GM23338 (cell line): ENCODE data around the gene FARP1. TPM values are rescaled to one million over a fixed set of nuclear protein-coding genes. Genes with fewer than 3 reads are reported as not detected.
A peak's percentile ranks its signal among the peaks of the same experiment; 100 is the strongest.

Experiments used
- ATAC-seq: fragments of 200-7000 bp; cut with Tn5 transposase; 3 replicates; pipeline ENCODE4 v1.9.1; 2020
- DNase-seq: peaks from one replicate; pipeline ENCODE4 v3.0.0-alpha.2; 2015; ENCODE audit warnings: low spot score
- H2AFZ ChIP-seq: fragments of 200-600 bp; sonication (generic); 2 replicates; pipeline ENCODE4 v1.8.0; 2016; ENCODE audit warnings: antibody characterized with exemption, mild to moderate bottlenecking, moderate library complexity
- H3F3A ChIP-seq: fragments of 200-600 bp; sonication (generic); replicated peaks from 2 replicates; pipeline ENCODE4 v1.8.0; 2017; ENCODE audit warnings: antibody characterized with exemption, mixed run types, low read depth
- H3K27ac ChIP-seq: fragments of 200-600 bp; sonication (generic); 2 replicates; pipeline ENCODE4 v1.6.1; 2016; ENCODE audit warnings: low read depth
- H3K27me3 ChIP-seq: fragments of 200-600 bp; sonication (generic); 2 replicates; pipeline ENCODE4 v1.8.0; 2016; ENCODE audit warnings: mild to moderate bottlenecking, mixed run types, moderate library complexity; ENCODE audit not compliant: insufficient read depth
- H3K36me3 ChIP-seq: fragments of 200-600 bp; sonication (generic); 2 replicates; pipeline ENCODE4 v1.8.0; 2016; ENCODE audit warnings: mild to moderate bottlenecking; ENCODE audit not compliant: insufficient read depth
- H3K4me1 ChIP-seq: fragments of 200-600 bp; sonication (generic); 2 replicates; pipeline ENCODE4 v1.8.0; 2016; ENCODE audit warnings: mild to moderate bottlenecking, moderate library complexity; ENCODE audit not compliant: insufficient read depth
- H3K4me2 ChIP-seq: fragments of 200-600 bp; sonication (generic); 2 replicates; pipeline ENCODE4 v1.7.1; 2017; ENCODE audit warnings: mixed run types
- H3K4me3 ChIP-seq: fragments of 200-600 bp; sonication (generic); 2 replicates; pipeline ENCODE4 v1.6.1; 2016; ENCODE audit warnings: mixed run types
- H3K79me2 ChIP-seq: fragments of 200-600 bp; sonication (generic); replicated peaks from 2 replicates; pipeline ENCODE4 v1.8.0; 2017; ENCODE audit warnings: mild to moderate bottlenecking; ENCODE audit not compliant: insufficient read depth
- H3K9me2 ChIP-seq: fragments of 200-600 bp; sonication (generic); 2 replicates; pipeline ENCODE4 v1.8.0; 2017; ENCODE audit not compliant: insufficient read depth
- H4K20me1 ChIP-seq: fragments of 200-600 bp; sonication (generic); replicated peaks from 2 replicates; pipeline ENCODE4 v1.8.0; 2017; ENCODE audit warnings: mild to moderate bottlenecking; ENCODE audit not compliant: insufficient read depth
- H3K27ac Mint-ChIP-seq: 2 replicates; pipeline ENCODE4 v1.8.0; 2020; ENCODE audit warnings: inconsistent platforms, mild to moderate bottlenecking, moderate library complexity, mixed read lengths
- H3K27me3 Mint-ChIP-seq: 3 replicates; pipeline ENCODE4 v1.8.0; 2022; ENCODE audit warnings: low read depth, mild to moderate bottlenecking, moderate library complexity, mixed read lengths, inconsistent platforms; ENCODE audit not compliant: insufficient read depth, poor library complexity
- H3K36me3 Mint-ChIP-seq: 3 replicates; pipeline ENCODE4 v1.8.0; 2021; ENCODE audit warnings: low read depth, mild to moderate bottlenecking, inconsistent platforms, moderate library complexity, mixed read lengths
- H3K4me1 Mint-ChIP-seq: 3 replicates; pipeline ENCODE4 v1.8.0; 2020; ENCODE audit warnings: mild to moderate bottlenecking, inconsistent platforms, mixed read lengths
- H3K4me3 Mint-ChIP-seq: 3 replicates; pipeline ENCODE4 v1.8.0; 2021; ENCODE audit warnings: moderate library complexity, mild to moderate bottlenecking, inconsistent platforms, mixed read lengths
- H3K9me3 Mint-ChIP-seq: 3 replicates; pipeline ENCODE4 v1.8.0; 2020; ENCODE audit warnings: moderate library complexity, mild to moderate bottlenecking, inconsistent platforms, mixed read lengths
- CTCF ChIP-seq, 2 experiments: fragments of 200-600 bp in 1 of 2; sonication (generic) in 1 of 2; conservative IDR thresholded peaks; 2 replicates each; pipeline versions ENCODE4 v1.5.1 to v1.6.1; 2016 to 2017; ENCODE audit warnings: antibody characterized with exemption in 2 of 2, low read depth in 2 of 2, mild to moderate bottlenecking in 2 of 2, moderate library complexity in 1 of 2
- ETS1 ChIP-seq: IDR thresholded peaks from 2 replicates; pipeline ENCODE4 v1.6.1; 2016; ENCODE audit warnings: antibody characterized with exemption
- EZH2phosphoT487 ChIP-seq: fragments of 200-600 bp; sonication (generic); IDR thresholded peaks from one replicate; pipeline ENCODE4 v1.8.1; 2018; ENCODE audit warnings: antibody characterized with exemption; ENCODE audit not compliant: unreplicated experiment
- JUNB ChIP-seq: IDR thresholded peaks from one replicate; pipeline ENCODE4 v1.6.1; 2016; ENCODE audit warnings: antibody characterized with exemption; ENCODE audit not compliant: unreplicated experiment
- POLR2AphosphoS5 ChIP-seq: IDR thresholded peaks from 2 replicates; pipeline ENCODE4 v1.6.1; 2016; ENCODE audit warnings: antibody characterized with exemption, low read depth
- REST ChIP-seq: IDR thresholded peaks from one replicate; pipeline ENCODE4 v1.6.1; 2018; ENCODE audit warnings: antibody characterized with exemption; ENCODE audit not compliant: unreplicated experiment
- STAT1 ChIP-seq: IDR thresholded peaks from one replicate; pipeline ENCODE4 v1.6.1; 2016; ENCODE audit warnings: antibody characterized with exemption; ENCODE audit not compliant: unreplicated experiment
- ZNF114 ChIP-seq: fragments of 250-450 bp; sonication (Bioruptor Pico); IDR thresholded peaks from 2 replicates; pipeline ENCODE4 v1.5.0; 2020; ENCODE audit warnings: mild to moderate bottlenecking, moderate library complexity
- ZNF331 ChIP-seq: fragments of 250-450 bp; sonication (Bioruptor Pico); IDR thresholded peaks from 2 replicates; pipeline ENCODE4 v1.5.0; 2020; ENCODE audit warnings: low read depth, mild to moderate bottlenecking, moderate library complexity
- polyA plus RNA-seq: library from polyadenylated mRNA; unstranded; fragments of >200 nt; fragmentation: Nextera tagmentation; extraction: Ambion mirVana; gene quantifications from 2 replicates; pipeline ENCODE4 v1.2.1, GENCODE V29; 2016
- total RNA-seq: library from RNA; depleted of rRNA; stranded (reverse); fragments of >200 nt; shearing (Covaris generic); gene quantifications from 2 replicates; pipeline ENCODE4 v1.2.3, GENCODE V29; 2014

The FARP1 gene
- total and polyA plus RNA-seq, 2 experiments from 2014 or later, result 53.6 to 82.5 TPM

- TF ChIP-seq EZH2phosphoT487, result no peak
- no peak for TF ChIP-seq ZNF331 (CRISPR knock-in tag)
- no peak for TF ChIP-seq CTCF (conservative IDR thresholded peaks at IDR 0.05; ENCODE audit: low read depth in 2 of 2)
- TF ChIP-seq ZNF114, result no peak
- TF ChIP-seq JUNB, result no peak
- no peak for TF ChIP-seq REST
These were observed 335.6 kb downstream of the FARP1 start (continued) for GRCh38 chr13:98478189-98479129.

GRCh38 chr13:98479496-98480003 is 336.7 kb downstream of the FARP1 start:
- H4K20me1 ChIP-seq, result peaks cover 56% of the 10 kb centered on the region
- Mint-ChIP-seq H3K27me3 (peaks cover 2% of the 10 kb centered on the region), H3K9me3 (no peaks in the 10 kb centered on the region), H3K36me3 (peaks cover 16% of the 10 kb centered on the region), H3K4me1 (peaks cover 86% of the 10 kb centered on the region), H3K27ac (peak overlapping the region; percentile 61; the same call in 1 of the 2 replicates), H3K4me3 (no peak overlapping the region)
- ATAC-seq (no peak), DNase-seq (no peak)
- H3F3A ChIP-seq, result peaks cover 13% of the 10 kb centered on the region
- H2AFZ ChIP-seq, result no peak overlapping the region
- no peak overlapping the region for H3K4me2 ChIP-seq
- peaks cover 85% of the 10 kb centered on the region for H3K79me2 ChIP-seq
- H3K4me1 ChIP-seq, result peaks cover 73% of the 10 kb centered on the region
- no peaks in the 10 kb centered on the region for H3K9me2 ChIP-seq
- H3K27me3 ChIP-seq, result no peaks in the 10 kb centered on the region
- no peak overlapping the region for H3K4me3 ChIP-seq
- no peak overlapping the region for H3K27ac ChIP-seq
- H3K36me3 ChIP-seq, result peaks cover 3% of the 10 kb centered on the region; the same call in 1 of the 2 replicates
- TF ChIP-seq ZNF331 (CRISPR knock-in tag) (no peak), CTCF (conservative IDR thresholded peaks at IDR 0.05; ENCODE audit: low read depth in 2 of 2) (no peak), STAT1 (no peak), ZNF114 (no peak), POLR2AphosphoS5 (no peak), JUNB (no peak), REST (no peak), ETS1 (no peak)
